Activated naive CD8-positive, alpha-beta T cell treated with anti-CD3 and anti-CD28 coated beads for 36 hours (primary cell): ENCODE data around the gene DIPK1B. TPM values are rescaled to one million over a fixed set of nuclear protein-coding genes. Genes with fewer than 3 reads are reported as not detected.
"Not testable (repeated sequence)": the region's sequence is repeated elsewhere in the genome, so short reads cannot be mapped to it uniquely, and the experiment has no call there.

ENCODE experiments used
- DNase-seq: peaks from one replicate; pipeline ENCODE4 v3.0.0; 2021
- H3K27ac Mint-ChIP-seq: one replicate; pipeline ENCODE4 v1.8.0; 2022; ENCODE audit warnings: mild to moderate bottlenecking, moderate library complexity, mixed read lengths
- H3K27me3 Mint-ChIP-seq: one replicate; pipeline ENCODE4 v1.8.0; 2022; ENCODE audit warnings: mild to moderate bottlenecking, mixed read lengths
- H3K36me3 Mint-ChIP-seq: one replicate; pipeline ENCODE4 v1.8.0; 2021; ENCODE audit warnings: mild to moderate bottlenecking, mixed read lengths
- H3K4me1 Mint-ChIP-seq: one replicate; pipeline ENCODE4 v1.8.0; 2021; ENCODE audit warnings: mixed read lengths
- H3K4me3 Mint-ChIP-seq: one replicate; pipeline ENCODE4 v1.8.0; 2022; ENCODE audit warnings: mild to moderate bottlenecking, moderate library complexity, mixed read lengths
- H3K9me3 Mint-ChIP-seq: one replicate; pipeline ENCODE4 v1.8.0; 2022; ENCODE audit warnings: mixed read lengths
- total RNA-seq, 2 experiments: library from RNA; stranded (reverse); gene quantifications; one replicate each; pipeline ENCODE4 v1.2.3, GENCODE V29; 2021

DIPK1B gene
- total RNA-seq, 2 experiments from 2014 or later = 0.10 TPM; not detected in 1

GRCh38 chr9:136697821-136698526 is 14.4 kb upstream of the DIPK1B start:
- DNase-seq = no peak
- H3K9me3 Mint-ChIP-seq = no peaks in the 10 kb centered on the region
- peaks cover 39% of the 10 kb centered on the region for H3K27me3 Mint-ChIP-seq
- no peak overlapping the region for H3K27ac Mint-ChIP-seq
- H3K36me3 Mint-ChIP-seq = no peaks in the 10 kb centered on the region
- peaks cover 17% of the 10 kb centered on the region for H3K4me1 Mint-ChIP-seq
- no peak overlapping the region for H3K4me3 Mint-ChIP-seq

DNA sequence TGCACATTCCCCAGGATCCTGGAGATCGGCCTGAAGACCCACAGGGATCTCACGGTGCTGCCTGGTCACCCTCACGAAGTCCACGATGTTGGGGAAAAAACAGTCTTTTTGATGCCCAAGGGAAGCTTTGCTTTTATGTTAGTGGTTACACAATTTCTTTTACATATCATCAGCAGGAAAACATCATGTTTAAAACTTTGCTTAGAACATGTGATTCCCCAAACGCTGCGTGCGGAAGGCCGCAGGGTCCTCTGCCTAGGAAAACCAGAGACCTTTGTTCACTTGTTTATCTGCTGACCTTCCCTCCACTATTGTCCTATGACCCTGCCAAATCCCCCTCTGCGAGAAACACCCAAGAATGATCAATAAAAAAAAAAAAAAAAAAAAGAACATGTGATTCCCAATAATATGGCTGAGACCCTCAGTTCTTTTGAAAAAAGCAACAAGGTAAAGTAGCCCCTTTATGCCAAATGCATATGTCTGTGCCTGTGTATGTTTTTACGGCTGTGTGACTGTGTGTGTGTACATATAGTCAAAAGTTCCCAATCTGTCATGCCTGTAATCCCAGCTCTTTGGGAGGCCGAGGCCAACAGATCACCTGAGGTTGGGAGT is 13.6 kb upstream of the DIPK1B start:
- Mint-ChIP-seq H3K4me3 (no peak overlapping the region), H3K36me3 (no peaks in the 10 kb centered on the region), H3K4me1 (peaks cover 20% of the 10 kb centered on the region), H3K9me3 (no peaks in the 10 kb centered on the region), H3K27me3 (peaks cover 34% of the 10 kb centered on the region), H3K27ac (no peak overlapping the region)
- DNase-seq = no peak

DNA sequence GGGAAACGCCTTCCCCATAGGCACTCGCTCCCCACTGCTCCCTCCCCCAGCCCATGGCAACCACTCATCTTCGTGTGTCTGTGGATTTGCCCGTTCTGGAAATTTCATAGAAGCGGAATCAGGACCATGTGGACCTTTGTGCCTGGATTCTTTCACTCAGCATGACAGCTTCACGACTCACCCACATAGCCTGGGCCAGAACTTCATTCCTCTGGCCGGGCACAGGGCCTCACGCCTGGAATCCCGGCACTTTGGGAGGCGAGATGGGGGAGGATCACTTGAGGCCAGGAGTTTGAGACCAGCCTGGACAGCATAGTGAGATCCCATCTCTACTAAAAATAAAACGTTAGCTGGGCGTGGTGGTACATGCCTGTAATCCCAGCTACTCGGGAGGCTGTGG is 12.1 kb upstream of the DIPK1B start:
- Mint-ChIP-seq H3K27ac (no peak overlapping the region), H3K9me3 (no peaks in the 10 kb centered on the region), H3K36me3 (no peaks in the 10 kb centered on the region), H3K4me1 (peaks cover 20% of the 10 kb centered on the region), H3K27me3 (peaks cover 30% of the 10 kb centered on the region), H3K4me3 (no peak overlapping the region)
- DNase-seq = no peak

DNA sequence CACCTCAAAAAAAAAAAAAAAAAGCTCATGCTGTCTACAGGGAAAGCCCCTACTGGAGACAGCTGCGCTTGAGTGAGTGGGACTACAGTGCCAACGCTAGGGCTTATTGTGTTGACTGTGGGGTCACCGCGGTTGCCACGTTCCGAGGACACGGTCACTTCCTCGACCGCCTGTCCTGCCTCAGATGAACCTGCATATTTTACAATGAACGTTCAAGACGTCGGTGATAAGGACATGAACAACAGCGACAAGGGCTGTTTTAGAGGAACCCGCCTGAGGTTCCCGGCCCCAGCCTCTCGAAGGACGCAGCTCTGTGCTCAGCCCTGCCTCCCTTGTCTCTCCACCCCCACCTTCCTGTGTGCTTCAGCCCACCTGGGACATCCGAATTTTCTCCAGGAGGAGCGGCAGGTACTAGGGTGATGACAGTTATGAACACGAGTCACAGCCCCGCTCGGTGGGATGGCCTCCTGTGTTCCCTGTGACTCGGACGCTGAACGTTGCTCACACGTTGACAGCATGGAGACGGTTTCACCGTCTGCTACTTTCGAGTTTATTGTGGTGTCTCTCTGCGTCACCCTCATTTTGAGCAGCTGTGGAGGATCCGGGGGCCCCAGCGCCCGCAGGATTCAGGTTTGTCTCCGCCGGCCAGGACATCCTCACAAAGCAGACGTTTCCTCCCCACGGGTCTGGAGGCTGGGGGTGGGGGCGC is 11.3 kb upstream of the DIPK1B start:
- peaks cover 20% of the 10 kb centered on the region for H3K4me1 Mint-ChIP-seq
- H3K27me3 Mint-ChIP-seq = peaks cover 27% of the 10 kb centered on the region
- no peaks in the 10 kb centered on the region for H3K9me3 Mint-ChIP-seq
- peak overlapping the region; percentile 90 for H3K27ac Mint-ChIP-seq
- H3K36me3 Mint-ChIP-seq = no peaks in the 10 kb centered on the region
- peak overlapping the region; percentile 77 for H3K4me3 Mint-ChIP-seq
- DNase-seq = peak; percentile 81

DNA sequence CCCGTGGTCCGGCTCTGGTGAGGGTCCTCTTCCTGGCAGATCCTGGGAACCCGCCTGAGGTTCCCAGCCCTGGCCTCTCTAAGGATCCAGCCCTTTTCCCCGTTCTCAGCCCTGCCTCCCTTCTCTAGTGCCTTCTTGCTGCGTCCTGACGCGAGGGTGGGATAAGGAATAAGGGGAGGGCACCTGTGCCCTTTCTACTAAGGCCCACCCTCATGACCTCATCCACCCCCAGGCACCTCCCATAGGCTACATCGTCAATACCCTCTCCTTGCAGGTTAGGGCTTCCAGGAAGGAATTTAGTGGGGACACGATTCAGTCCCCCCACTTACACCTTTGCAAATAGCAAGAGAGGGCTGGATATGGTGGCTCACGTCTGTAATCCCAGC is 10.7 kb upstream of the DIPK1B start:
- no peaks in the 10 kb centered on the region for H3K9me3 Mint-ChIP-seq
- peak overlapping the region; percentile 77 for H3K4me3 Mint-ChIP-seq
- H3K27me3 Mint-ChIP-seq = peaks cover 26% of the 10 kb centered on the region
- no peaks in the 10 kb centered on the region for H3K36me3 Mint-ChIP-seq
- peaks cover 20% of the 10 kb centered on the region for H3K4me1 Mint-ChIP-seq
- peak overlapping the region; percentile 90 for H3K27ac Mint-ChIP-seq
- DNase-seq = no peak

- H3K27ac Mint-ChIP-seq = no peak overlapping the region
- no peaks in the 10 kb centered on the region for H3K9me3 Mint-ChIP-seq
- DNase-seq = no peak
- no peaks in the 10 kb centered on the region for H3K36me3 Mint-ChIP-seq
- H3K27me3 Mint-ChIP-seq = peaks cover 13% of the 10 kb centered on the region
- no peak overlapping the region for H3K4me3 Mint-ChIP-seq
- H3K4me1 Mint-ChIP-seq = peaks cover 20% of the 10 kb centered on the region
Measured at GRCh38 chr9:136703276-136703860, 9.0 kb upstream of the DIPK1B start.

DNA sequence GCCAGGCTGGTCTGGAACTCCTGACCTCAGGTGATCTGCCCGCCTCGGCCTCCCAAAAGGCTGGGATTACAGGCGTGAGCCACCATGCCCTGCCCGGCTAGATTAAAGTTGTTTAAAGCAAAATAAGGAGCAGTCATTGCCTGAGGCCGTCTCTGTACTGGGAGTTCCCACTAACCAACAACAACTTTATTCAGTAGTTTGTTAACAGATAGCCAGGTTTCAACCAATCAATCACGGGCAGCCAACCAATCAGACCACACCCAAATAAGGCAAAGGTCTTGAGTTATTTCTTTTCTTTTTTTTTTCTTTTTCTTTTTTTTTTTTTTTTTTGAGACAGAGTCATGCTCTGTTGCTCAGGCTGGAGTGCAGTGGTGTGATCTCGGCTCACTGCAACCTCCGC is 7.6 kb upstream of the DIPK1B start:
- not testable (repeated sequence) for H3K9me3 Mint-ChIP-seq, H3K27ac Mint-ChIP-seq, H3K4me3 Mint-ChIP-seq, H3K36me3 Mint-ChIP-seq, DNase-seq
- peaks cover 10% of the 10 kb centered on the region for H3K27me3 Mint-ChIP-seq
- peaks cover 20% of the 10 kb centered on the region for H3K4me1 Mint-ChIP-seq

GRCh38 chr9:136705564-136705963 is 6.8 kb upstream of the DIPK1B start:
- H3K27ac Mint-ChIP-seq = no peak overlapping the region

DNA sequence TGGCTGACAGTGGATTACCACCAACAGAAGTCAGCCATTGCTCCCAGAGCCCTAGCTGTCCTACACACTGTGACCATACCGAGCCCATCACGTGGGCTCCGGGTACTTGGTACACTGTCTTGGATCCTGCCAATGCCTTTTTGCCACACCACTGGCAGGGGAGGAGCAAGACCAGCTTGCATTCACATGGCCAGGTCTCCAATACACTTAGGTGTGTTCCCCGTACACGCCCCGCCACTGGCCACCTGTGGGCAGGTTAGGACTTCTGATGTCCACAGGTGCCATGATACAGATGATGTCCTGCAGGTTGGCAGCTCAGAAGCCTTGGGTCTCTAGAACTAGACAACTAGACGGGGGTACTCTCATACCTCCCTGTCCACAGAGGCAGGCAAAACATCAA is 5.4 kb upstream of the DIPK1B start:
- Mint-ChIP-seq H3K36me3 (no peaks in the 10 kb centered on the region), H3K4me1 (peaks cover 6% of the 10 kb centered on the region), H3K4me3 (no peak overlapping the region), H3K9me3 (no peaks in the 10 kb centered on the region), H3K27me3 (peaks cover 26% of the 10 kb centered on the region), H3K27ac (no peak overlapping the region)
- DNase-seq = no peak

More at GRCh38 chr9:136705564-136705963, 6.8 kb upstream of the DIPK1B start:
- Mint-ChIP-seq H3K27me3 (peaks cover 13% of the 10 kb centered on the region), H3K4me1 (peaks cover 16% of the 10 kb centered on the region), H3K36me3 (no peaks in the 10 kb centered on the region), H3K9me3 (no peaks in the 10 kb centered on the region), H3K4me3 (no peak overlapping the region)
- DNase-seq = no peak

DNA sequence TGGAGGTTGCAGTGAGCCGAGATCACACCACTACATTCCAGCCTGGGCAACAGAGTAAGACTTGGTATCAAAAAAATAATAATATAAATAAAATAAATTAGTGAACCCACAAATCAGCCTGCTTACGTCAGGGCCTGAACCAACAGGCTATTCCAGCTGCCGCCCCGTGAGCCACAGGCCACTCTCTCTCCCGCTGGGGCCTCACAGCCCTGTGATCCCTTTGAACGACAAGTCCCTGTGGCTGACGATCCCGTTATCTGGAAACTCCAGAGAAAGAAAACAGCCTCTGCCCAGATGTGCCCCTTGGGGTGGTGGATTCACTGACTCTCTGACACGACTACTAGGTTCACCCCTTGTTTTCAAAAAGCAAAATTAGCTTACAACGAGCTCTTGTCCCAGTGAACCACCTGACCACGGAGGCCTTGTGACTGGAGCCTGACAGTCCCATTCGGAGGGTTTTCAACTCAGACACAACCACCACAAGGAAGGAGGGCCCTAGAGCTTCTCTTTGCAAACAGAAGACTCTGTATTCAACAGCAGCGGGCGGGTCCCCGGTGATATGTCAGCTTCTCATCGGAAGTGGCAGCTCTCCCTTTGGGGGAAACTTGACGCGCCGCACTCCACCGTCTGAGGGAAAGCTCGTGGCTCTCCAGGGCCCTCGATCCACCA is 4.4 kb upstream of the DIPK1B start:
- H3K36me3 Mint-ChIP-seq = no peaks in the 10 kb centered on the region
- H3K4me3 Mint-ChIP-seq = no peak overlapping the region
- H3K4me1 Mint-ChIP-seq = peaks cover 6% of the 10 kb centered on the region
- no peaks in the 10 kb centered on the region for H3K9me3 Mint-ChIP-seq
- no peak for DNase-seq
- H3K27me3 Mint-ChIP-seq = peaks cover 26% of the 10 kb centered on the region
- no peak overlapping the region for H3K27ac Mint-ChIP-seq

DNA sequence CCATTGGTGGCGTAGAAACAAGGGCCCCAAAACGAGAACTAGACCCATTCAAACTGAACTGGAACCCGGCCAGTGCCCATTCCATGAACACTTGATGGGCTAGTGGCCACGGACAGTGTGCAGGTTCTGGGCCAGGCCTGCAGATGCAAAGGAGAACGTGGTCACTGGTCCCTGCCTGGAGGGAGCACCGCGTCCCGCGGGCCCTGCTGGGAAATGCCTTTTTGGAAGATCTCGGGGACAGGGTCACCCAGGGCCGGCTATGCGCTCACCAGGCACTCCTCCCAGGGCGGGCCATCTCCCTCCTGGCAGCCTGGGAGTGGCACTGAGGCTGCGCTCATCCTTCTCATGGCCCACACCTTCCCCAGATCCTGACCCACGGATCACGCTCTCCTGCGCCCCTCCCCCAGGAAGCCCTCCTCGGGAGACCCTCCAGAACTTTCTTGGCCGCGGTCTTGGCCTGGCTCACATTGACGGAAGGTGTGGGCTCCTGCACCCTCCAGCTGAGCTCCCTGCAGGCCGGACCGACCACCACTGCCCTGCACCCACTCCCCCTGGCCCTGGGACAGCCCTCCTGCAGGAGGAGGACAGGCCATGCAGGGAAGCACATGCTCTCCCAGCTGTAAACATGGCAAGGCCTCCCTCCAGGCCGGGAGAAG is 2.8 kb upstream of the DIPK1B start:
- H3K4me3 Mint-ChIP-seq = no peak overlapping the region
- H3K27me3 Mint-ChIP-seq = peaks cover 42% of the 10 kb centered on the region
- DNase-seq = no peak
- no peaks in the 10 kb centered on the region for H3K36me3 Mint-ChIP-seq
- H3K9me3 Mint-ChIP-seq = no peaks in the 10 kb centered on the region
- no peak overlapping the region for H3K27ac Mint-ChIP-seq
- peaks cover 3% of the 10 kb centered on the region for H3K4me1 Mint-ChIP-seq

DNA sequence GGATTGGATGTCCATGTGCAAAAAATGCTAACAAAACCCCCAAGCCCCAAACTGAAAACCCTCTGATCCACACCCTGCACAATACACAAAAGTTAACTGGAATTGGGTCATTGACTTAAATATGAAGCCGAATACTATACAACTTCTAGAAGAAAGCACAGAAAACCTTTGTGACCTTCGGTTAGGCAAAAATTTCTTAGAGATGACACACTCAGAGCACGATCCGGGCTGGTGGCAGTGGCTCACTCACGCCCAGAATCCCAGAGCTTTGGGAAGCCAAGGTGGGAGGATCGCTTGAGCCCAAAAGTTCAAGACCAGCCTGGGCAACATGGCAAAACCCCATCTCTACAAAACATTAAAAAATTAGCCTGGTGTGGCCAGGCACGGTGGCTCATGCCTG is 1.8 kb upstream of the DIPK1B start:
- Mint-ChIP-seq H3K27me3 (peaks cover 43% of the 10 kb centered on the region), H3K36me3 (no peaks in the 10 kb centered on the region), H3K9me3 (no peaks in the 10 kb centered on the region), H3K4me3 (no peak overlapping the region), H3K4me1 (peaks cover 3% of the 10 kb centered on the region), H3K27ac (no peak overlapping the region)
- no peak for DNase-seq

- not testable (repeated sequence) for H3K36me3 Mint-ChIP-seq, H3K4me3 Mint-ChIP-seq, H3K27ac Mint-ChIP-seq, DNase-seq, H3K4me1 Mint-ChIP-seq, H3K9me3 Mint-ChIP-seq
- H3K27me3 Mint-ChIP-seq = peaks cover 48% of the 10 kb centered on the region
Measured at GRCh38 chr9:136711219-136711648, 1.1 kb upstream of the DIPK1B start.

DNA sequence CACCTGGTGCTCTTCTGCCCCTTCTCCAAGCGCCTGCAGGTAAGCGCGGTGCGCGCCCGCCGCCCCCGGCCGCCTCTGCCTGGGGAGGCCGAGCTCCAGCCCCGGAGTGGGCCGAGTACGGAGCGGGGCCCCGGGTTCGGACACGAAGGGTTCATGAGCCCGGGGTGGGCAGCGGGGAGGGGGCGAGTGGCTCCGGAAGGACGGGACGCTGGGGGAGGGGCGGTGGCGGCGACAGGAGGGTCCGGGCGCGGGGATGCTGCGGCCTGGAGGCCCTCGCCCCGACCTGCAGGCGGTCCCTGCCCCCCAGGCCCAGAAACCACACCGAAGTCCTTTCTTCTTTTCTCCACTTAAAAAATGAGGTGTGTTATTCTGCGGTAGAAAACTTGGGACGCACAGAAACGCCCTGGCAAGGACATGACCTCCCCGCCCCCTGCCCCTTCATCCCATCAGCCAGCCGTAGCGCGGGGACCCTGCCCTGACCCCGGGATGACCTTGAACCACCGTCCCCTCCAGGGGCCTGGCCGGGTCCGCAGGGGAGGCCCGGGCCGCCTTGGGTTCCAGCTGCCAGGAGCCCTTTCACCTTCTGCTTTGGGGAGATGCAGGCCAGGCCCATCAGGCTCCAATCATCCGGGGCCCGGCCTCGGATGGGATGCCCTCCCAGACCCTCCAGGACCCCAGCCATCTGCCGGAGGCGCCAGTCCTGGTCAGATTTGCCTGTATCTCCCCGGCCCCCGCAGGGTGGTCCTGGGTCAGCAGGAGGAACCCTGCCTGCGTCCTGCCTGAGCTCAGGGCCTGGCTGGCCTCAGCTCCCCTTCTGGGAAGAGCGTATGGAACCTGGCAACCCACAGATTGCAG is 545 bp downstream of the DIPK1B start:
- Mint-ChIP-seq H3K27me3 (peaks cover 48% of the 10 kb centered on the region), H3K9me3 (no peaks in the 10 kb centered on the region), H3K36me3 (no peaks in the 10 kb centered on the region), H3K4me3 (peak overlapping the region; percentile 29), H3K4me1 (peaks cover 3% of the 10 kb centered on the region), H3K27ac (no peak overlapping the region)
- no peak for DNase-seq
